G401 (cell line): ENCODE data around the gene DLG1. TPM values are rescaled to one million over a fixed set of nuclear protein-coding genes. Genes with fewer than 3 reads are reported as not detected.

Source experiments
- DNase-seq: peaks from one replicate; pipeline ENCODE4 v3.0.0-alpha.2; 2015; ENCODE audit warnings: low spot score
- in situ Hi-C: cut with HindIII; loops from 2 replicates; pipeline ENCODE4 v1.10.0; 2016; ENCODE audit warnings: low sequenced_read_pairs, mixed read lengths
- total RNA-seq: library from RNA; depleted of rRNA; stranded (reverse); fragments of >200 nt; shearing (Covaris generic); gene quantifications from 2 replicates; pipeline ENCODE4 v1.2.3, GENCODE V29; 2014

DLG1 gene
- total RNA-seq, 1 experiment from 2014 or later = 35.0 TPM

- DNase-seq = no peak
- in situ Hi-C loops = no loop called here
These were observed 27.4 kb upstream of the DLG1 start for GRCh38 chr3:197325773-197326172.

DNA sequence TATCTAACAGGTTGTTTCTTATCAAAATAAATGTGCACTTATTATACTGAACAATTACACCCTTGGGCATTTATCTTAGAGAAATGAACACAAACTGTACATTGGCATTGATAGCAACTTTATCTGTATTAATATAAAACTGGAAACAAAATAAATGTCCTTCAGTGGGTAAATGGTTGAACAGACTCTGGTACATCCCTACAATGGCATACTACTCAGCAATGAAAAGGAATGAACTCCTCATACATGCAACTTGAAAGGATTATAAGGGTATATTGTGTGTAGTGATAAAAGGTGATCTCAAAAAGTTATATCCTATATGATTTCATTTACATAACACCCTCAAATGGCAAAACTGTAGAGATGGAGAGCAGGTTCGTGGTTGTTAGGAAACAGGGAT lies 23.7 kb upstream of the DLG1 start:
- DNase-seq = no peak
- in situ Hi-C loops = no loop called here

GRCh38 chr3:197320582-197320981 lies 22.2 kb upstream of the DLG1 start:
- in situ Hi-C loops = no loop called here
- DNase-seq = no peak

DNA sequence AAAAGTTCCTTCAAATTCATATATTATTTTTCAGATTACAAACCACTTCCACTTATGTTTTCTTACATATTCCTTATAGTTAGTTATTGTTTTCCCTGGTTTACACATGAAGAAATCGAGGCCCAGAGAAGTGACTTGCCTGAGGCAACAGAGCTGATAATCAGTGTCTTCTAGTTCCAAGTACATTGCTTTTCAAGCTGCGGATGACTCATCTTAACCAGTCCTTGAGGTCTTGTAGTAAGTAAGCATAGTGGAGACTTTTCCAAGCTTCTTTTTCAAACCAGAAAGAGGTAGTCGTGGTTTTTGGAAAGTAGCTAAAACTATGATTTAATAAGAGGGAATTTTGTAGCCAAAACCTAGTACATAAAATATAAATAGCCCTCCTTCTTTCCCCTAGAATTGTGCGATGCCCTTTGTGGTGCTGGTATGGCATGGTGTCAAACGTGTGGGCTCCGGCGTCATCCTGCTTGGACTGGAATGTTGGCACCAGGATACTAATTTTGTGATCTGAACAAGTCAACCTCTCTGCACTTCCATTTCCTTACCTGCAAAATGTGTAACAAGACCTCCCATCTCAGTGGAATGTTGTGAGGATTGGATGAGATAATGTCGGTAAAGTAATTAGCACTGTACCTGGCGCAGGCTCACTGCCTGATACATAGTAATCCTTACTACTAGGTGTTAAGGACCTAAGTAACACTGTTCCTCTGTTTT lies 19.0 kb upstream of the DLG1 start:
- in situ Hi-C loops = no loop called here
- DNase-seq = no peak

DNA sequence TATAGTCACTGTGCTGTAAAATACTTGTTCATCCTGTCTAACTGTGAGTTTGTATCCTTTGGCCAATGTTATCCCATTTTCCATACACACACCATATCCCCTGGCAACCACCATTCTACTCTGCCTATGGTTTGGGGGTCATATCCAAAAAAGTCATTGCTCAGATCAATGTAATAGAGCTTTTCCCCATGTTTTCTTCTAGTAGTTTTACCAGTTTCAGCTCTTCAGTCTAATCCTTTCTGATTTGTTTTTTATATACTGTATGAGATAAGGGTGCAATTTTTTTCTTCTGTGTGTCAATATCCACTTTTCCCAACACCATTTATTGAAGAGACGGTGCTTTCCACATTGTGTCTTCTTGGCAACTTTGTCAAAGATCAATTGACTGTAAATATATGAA lies 14.0 kb upstream of the DLG1 start:
- in situ Hi-C loops = no loop called here
- DNase-seq = no peak

DNA sequence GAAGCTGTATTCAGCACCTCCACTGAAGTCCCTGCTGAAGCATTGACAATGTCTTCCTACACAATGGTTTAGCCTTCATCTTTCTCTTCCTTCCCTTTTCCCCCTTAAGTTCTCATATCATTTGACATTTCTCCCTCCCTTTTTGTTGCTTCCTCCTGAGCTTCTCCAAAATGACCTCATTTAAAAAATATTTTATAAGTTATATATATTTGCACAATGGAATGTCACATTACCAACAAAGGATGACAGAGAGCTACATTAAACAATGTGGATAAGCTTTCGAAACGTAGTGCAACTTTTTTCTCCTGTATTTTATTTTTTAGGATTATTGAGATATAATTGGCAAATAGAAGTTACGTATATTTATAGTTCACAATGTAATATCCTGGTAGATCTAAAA lies 13.2 kb upstream of the DLG1 start:
- DNase-seq = no peak
- in situ Hi-C loops = no loop called here

DNA sequence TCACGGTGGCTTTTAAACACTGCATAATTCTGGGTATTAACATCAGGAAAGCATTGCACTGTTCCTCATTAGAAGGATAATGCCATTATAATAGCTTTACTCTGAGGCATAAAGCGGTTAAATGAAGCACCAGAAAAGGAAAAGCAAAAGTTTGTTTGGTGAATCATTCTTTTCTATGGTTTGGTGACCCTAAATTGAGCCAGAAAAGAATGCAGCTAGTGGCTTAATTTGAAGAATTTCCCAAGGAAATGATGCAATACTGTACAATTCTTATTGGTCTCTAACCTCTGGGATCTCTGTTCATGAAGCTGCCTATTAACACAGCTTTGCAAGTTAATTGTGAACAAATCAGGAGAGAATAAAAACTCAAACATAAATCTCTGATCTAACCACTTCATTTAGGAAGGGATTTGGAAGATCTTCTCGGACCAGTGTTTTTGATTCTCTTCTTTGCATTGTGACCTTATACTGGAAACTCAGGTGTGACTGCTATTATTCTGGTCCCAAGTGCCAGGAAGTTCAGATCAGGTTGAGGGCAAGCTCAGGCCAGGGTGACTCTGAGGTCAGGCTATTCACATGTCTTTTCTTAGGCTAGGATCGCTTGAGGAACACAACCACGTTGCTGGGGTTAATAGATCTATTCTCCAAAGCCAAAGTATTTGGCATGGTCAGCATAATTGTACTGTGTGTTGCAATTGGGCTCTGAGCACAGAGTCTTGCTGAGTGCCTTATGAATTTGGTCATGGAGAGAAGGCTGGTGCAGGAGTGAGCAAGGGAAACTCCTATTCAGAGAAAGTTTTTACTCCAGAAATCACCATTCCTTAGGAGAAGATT lies 11.3 kb upstream of the DLG1 start:
- in situ Hi-C loops = no loop called here

GRCh38 chr3:197308591-197308990 lies 10.2 kb upstream of the DLG1 start:
- in situ Hi-C loops = no loop called here
- no peak for DNase-seq

More for the DNA sequence above, 11.3 kb upstream of the DLG1 start:
- DNase-seq = no peak

DNA sequence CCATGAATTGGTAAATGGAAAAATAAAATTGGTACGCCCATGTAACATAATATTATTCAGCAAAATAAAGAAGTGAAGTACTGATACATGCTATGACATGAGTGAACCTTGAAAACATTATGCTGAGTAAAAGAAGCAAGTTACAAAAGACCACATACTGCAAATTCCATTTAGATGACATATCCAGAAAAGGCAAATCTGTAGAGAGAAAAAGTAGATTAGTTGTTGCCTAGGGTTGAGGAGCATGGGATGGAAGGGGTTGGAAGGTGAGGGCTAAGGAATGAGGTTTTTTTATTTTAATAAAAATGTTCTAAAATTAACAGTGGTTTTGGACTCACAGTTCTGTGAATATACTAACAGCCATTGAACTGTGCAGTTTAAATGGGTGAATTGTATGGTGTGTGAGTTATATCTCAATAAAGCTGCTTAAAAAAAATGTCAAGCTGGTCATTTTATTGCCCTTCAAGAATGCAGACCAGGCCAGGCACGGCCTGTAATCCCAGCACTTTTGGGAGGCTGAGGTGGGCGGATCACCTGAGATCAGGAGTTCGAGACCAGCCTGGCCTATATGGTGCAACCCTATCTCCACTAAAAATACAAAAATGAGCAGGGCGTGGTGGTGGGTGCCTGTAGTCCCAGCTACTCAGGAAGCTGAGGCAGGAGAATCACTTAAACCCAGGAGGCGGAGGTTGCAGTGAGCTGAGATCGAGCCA lies 8.1 kb upstream of the DLG1 start:
- in situ Hi-C loops = no loop called here
- DNase-seq = no peak

- DNase-seq = no peak
- in situ Hi-C loops = no loop called here
These were observed 7.4 kb upstream of the DLG1 start for GRCh38 chr3:197305854-197306253.

DNA sequence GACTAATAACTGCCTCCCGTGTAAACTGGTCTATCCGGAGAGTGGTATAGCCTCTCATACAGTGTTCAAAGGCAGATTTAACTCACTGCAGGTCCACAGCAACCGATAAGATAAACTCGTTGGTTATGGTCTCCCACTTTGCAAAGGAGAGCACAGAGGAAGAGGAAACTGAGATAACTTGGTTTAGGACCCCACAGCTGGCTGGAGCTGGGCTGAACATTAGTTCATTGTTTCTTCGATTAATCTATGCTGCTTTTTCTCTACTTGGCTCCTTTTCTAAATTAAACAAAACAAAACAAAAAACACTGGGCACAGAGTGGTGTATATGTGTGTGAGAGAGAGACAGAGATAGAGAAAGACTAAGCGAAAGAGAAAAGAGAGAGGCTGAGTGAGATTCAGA lies 5.0 kb upstream of the DLG1 start:
- in situ Hi-C loops = no loop called here
- DNase-seq = no peak

DNA sequence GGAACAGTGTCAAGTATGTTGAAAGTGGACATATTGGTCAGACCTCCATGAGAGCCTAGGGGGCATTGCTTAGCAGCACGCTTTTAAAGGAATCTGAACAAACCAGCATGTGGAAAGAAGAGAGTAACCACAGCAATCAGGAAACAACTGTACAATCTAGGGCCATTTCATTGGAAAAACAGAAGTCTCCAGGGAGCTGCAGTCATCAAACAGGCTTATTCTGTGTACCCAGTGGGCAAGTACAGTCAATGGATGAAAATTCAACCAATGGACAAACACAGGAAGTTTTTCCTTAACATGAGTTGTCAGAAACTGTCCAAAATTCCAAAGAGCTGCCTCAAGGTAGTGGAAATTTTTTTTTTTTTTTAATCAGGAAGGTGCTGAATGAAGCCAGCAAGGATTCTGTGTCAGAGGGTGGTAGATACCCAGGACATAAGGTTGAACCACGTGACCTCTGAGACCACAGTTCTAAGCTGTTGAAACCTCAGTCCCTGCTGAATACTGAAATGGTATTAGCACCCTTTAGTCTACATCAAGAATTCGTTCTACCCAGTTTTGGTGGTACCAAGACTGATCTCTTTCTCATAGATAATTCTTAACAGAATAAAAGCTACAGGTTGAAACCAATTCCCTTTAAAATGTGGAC lies 4.4 kb upstream of the DLG1 start:
- no peak for DNase-seq
- in situ Hi-C loops = no loop called here

DNA sequence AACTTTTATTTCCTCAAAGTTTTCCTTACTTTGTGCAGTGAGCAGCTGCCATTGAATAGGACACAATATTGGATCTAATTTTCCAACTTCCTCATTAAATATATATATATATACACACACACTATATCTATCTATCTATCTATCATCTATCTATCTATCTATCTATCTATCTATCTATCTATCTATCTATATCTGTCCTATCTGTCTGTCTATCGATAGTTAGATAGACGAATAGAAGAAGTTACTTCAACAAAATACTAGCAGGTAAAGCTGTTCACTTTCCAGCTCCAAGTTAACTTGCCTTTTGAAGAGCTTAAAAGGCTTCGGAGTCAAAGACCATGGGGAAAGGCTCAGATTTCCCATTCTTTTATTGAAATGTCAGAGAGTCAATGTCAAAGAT lies 3.6 kb upstream of the DLG1 start:
- no peak for DNase-seq
- in situ Hi-C loops = no loop called here

- DNase-seq = no peak
- in situ Hi-C loops = no loop called here
These were observed 1.9 kb upstream of the DLG1 start for GRCh38 chr3:197300361-197300760.

DNA sequence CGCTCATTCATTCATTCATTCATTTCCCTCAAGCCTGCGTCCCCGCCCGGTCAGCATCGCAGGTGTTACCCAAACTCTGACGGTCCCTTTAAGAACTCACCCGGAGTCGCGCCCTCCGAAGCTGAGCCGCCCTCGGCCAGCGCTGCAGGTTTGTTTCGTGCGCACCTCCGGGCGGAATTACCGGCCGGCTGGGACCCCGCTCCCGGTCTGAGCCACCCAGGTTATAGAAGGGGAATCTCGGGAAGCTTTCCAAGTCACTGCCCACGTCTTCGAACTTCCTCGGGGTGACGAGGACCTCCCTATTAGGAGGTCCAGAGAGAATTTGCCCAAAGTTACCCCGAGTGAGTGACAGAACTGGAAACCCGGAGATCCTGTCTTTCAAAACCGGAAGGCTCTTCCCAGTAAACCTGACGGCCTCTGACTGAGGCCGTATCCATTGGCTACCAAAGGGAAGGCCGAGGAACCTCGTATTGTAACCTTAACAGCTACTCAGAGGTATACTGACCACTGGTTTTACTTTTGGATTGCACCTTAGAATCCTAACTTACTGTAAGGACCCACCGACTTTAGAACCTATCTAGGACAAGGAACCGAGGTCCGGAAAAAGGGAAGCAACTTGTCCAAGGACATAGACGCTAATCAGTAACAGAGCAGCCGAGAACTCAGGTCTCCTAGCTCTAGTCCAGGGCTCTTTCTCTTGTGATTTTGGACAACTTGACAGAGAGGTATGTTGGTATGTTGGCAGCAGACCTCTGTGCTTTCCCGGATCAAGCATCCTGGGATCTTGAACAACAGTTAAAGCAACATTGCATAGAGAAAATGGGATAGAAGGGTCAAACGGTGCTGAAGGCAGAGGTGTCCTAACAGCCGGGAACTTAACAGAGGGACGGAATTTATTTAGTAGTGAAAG lies 788 bp upstream of the DLG1 start:
- peak; percentile 66 for DNase-seq
- in situ Hi-C loops = no loop called here

- DNase-seq = peak; percentile 77
- in situ Hi-C loops = no loop called here
These were observed 704 bp downstream of the DLG1 start for GRCh38 chr3:197297476-197298340.

DNA sequence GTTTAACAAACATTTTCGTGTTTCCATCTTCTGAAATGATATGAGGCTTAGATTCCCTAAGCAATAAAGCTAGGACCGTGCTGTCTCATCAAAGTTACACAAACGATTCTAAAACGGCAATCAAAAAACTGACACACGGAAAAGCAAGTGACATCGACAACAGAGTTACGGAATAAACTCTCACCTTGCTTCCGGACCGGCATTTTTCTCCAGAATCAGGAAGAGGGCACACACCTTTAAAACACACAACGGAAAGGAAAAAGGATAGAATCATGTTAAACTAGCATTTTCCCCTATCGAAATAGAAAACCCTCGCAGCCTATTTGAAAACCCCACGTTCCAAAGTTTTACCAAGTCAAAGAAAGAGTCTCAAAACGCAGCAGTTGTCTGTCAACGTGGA lies 1.4 kb downstream of the DLG1 start:
- peak; percentile 37 for DNase-seq
- in situ Hi-C loops = no loop called here

DNA sequence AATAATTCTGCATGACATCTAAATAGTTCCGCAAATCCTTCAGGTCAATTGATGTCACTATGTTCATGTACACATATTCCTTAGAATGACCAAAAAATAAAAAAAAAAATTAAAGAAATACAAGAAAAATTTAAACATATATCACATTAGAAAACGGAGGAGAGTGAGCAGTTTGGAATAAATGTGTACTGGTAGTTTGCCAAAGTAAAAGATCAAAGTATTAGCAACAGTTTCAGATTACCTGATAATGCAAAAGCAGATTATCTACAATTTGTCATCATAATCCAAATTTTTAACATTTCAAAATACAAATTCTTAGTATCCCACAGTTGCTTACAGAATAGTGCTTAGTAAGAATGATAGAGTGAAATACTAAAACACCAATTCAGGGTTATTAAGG lies 1.9 kb downstream of the DLG1 start:
- in situ Hi-C loops = no loop called here
- no peak for DNase-seq
